ENCODE results near the gene ONECUT3.
A peak's percentile ranks its signal among the peaks of the same experiment; 100 is the strongest.

- TF ChIP-seq CTCF (conservative IDR thresholded peaks at IDR 0.05; ENCODE audit: low read length): peak; percentile 89
- no peak for TF ChIP-seq EZH2phosphoT487 (IDR thresholded peaks at IDR 0.05; ENCODE audit: borderline replicate concordance)
These were observed 14.2 kb downstream of the ONECUT3 start for GRCh38 chr19:1767464-1767933.

Data from Loucy (cell line).